ENCODE data around the gene NCS1.
"Not testable (repeated sequence)": the region's sequence is repeated elsewhere in the genome, so short reads cannot be mapped to it uniquely, and the experiment has no call there.

GRCh38 chr9:130277525-130277924, 105.3 kb downstream of the NCS1 start:
- not testable (repeated sequence) for TF ChIP-seq CTCF (IDR thresholded peaks at IDR 0.05; ENCODE audit: low read depth, low read length); EZH2phosphoT487 (IDR thresholded peaks at IDR 0.05; ENCODE audit: low read depth)
